ENCODE data around the gene CAMLG. TPM values are rescaled to one million over a fixed set of nuclear protein-coding genes. Genes with fewer than 3 reads are reported as not detected.
"Not testable (repeated sequence)": the region's sequence is repeated elsewhere in the genome, so short reads cannot be mapped to it uniquely, and the experiment has no call there.

CAMLG gene
- total RNA-seq (10 to 100 TPM; 60.5 to 81.3 (median 65.1) TPM), polyA plus RNA-seq (10 to 100 TPM; 27.0 to 54.7 (median 28.9) TPM)

DNA sequence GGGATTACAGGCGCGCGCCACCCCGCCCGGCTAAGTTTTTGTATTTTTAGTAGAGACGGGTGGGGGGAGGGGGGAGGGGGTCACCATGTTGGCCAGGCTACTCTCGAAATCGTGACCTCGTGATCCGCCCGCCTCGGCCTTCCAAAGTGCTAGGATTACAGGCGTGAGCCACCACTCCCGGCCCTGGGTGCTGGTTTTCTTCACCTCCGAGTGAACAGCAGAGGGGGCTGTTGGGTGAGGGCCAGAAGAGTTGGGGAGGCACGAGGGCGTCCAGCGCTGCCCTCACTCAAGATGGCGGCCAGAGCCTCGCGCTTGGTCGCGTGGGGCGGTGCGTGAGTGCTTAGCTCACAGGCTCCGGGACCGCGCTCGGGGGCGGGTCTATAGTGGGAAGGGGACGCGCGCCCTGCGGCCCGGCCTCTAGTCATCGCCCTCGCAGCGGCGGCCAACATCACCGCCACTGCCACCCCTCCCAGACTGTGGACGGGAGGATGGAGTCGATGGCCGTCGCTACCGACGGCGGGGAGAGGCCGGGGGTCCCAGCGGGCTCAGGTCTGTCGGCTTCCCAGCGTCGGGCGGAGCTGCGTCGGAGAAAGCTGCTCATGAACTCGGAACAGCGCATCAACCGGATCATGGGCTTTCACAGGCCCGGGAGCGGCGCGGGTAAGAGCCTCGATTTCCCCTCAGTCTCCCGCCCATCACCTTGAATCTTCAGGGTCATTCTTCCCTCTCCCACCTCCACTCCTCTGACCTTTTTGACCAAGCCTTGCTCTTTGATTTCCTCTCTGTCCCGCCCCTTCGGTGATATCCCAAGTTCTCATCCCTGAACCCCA is at the start of gene CAMLG:
Gene CAMLG (plus strand): TSS at position 416 of the 830 bp plus-strand sequence. CDS start 73 bp downstream, at position 489.
- TF ChIP-seq POLR2AphosphoS5 (IDR thresholded peaks at IDR 0.05), result peak; percentile 98 to 99 (median 98)
- TF ChIP-seq POLR2A (IDR thresholded peaks at IDR 0.05), result peak; percentile 90 to 95
- TF ChIP-seq, protein P1, sequence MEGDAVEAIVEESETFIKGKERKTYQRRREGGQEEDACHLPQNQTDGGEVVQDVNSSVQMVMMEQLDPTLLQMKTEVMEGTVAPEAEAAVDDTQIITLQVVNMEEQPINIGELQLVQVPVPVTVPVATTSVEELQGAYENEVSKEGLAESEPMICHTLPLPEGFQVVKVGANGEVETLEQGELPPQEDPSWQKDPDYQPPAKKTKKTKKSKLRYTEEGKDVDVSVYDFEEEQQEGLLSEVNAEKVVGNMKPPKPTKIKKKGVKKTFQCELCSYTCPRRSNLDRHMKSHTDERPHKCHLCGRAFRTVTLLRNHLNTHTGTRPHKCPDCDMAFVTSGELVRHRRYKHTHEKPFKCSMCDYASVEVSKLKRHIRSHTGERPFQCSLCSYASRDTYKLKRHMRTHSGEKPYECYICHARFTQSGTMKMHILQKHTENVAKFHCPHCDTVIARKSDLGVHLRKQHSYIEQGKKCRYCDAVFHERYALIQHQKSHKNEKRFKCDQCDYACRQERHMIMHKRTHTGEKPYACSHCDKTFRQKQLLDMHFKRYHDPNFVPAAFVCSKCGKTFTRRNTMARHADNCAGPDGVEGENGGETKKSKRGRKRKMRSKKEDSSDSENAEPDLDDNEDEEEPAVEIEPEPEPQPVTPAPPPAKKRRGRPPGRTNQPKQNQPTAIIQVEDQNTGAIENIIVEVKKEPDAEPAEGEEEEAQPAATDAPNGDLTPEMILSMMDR (IDR thresholded peaks at IDR 0.05), result peak in 1 of 4 experiments; percentile 23
- TF ChIP-seq EP300 (IDR thresholded peaks at IDR 0.05), result peak in 1 of 4 donors; percentile 22
- peaks cover 0 to 26% (median 0%) of the 10 kb centered on the region in 4 donors for H3K36me3 ChIP-seq
- peak; percentile 99 for DNase-seq
- intact Hi-C loops (cut with DNase I), result loop anchor here (2.0 to 5.0 kb wide), 2 partner anchors 109 to 166 kb away; partner anchors contain the start of genes C5orf24 and PCBD2
- H3K27me3 ChIP-seq, result no peaks in the 10 kb centered on the region
- WGBS, 2 donors, result 0% methylated on average over 66 of the region's 66 CpGs
- peak within 1 kb of the TSS; percentile 68 to 90 (median 74) for H3K4me3 ChIP-seq
- H3K27ac ChIP-seq, result peak within 1 kb of the TSS; percentile 91 to 95 (median 94)
- H3K4me1 ChIP-seq, result peaks cover 0 to 24% (median 18%) of the 10 kb centered on the region in 4 donors
- no peaks in the 10 kb centered on the region for H3K9me3 ChIP-seq

- not testable (repeated sequence) for H3K27me3 ChIP-seq, DNase-seq, H3K4me3 ChIP-seq, H3K4me1 ChIP-seq, H3K27ac ChIP-seq, H3K9me3 ChIP-seq
- H3K36me3 ChIP-seq, result peaks cover 7 to 98% (median 46%) of the 10 kb centered on the region in 4 donors
- intact Hi-C loops (cut with DNase I), result loop anchor here (10.0 kb wide), 1 partner anchor 95 kb away; no protein-coding TSS in a partner anchor
- 96 to 97% methylated on average over 8 of the region's 8 CpGs for WGBS, 2 donors
Observed at GRCh38 chr5:134690144-134690543, 48.2 kb upstream of the CAMLG start.

DNA sequence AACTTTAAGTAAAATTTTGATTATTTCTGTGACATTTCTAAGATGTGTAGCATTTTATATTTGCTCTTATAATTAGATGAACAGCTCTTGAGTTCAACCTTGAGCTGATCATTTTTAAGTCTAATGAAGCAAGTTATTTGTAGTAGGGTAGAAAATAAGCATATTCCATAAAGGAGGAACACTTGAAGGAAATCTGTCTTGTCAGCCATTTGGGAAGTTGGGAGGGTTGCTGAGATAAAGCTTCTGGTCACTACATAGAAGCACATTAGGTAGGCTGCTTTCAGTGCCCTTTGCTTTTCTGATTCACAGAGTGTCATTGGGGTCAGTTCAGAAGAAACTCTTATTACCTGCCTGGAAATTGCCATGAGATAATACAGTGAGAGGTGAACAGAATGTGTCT is 45.6 kb upstream of the CAMLG start:
- Histone ChIP-seq H3K4me1 (no peaks in the 10 kb centered on the region), H3K9me3 (no peaks in the 10 kb centered on the region), H3K27ac (no peak overlapping the region), H3K4me3 (no peak overlapping the region), H3K27me3 (no peaks in the 10 kb centered on the region), H3K36me3 (peaks cover 7 to 93% (median 39%) of the 10 kb centered on the region in 4 donors)
- DNase-seq, result no peak
- TF ChIP-seq POLR2A (IDR thresholded peaks at IDR 0.05), result no peak
- no peak for TF ChIP-seq POLR2AphosphoS5 (IDR thresholded peaks at IDR 0.05)
- intact Hi-C loops (cut with DNase I), result loop anchor here (10.0 kb wide), 1 partner anchor 92 kb away; no protein-coding TSS in a partner anchor

- TF ChIP-seq POLR2A (IDR thresholded peaks at IDR 0.05) (no peak), EP300 (IDR thresholded peaks at IDR 0.05) (no peak), POLR2AphosphoS5 (IDR thresholded peaks at IDR 0.05) (no peak)
- TF ChIP-seq, protein P1 (IDR thresholded peaks at IDR 0.05), result no peak
- Histone ChIP-seq H3K4me1 (no peaks in the 10 kb centered on the region), H3K36me3 (peaks cover 3 to 88% (median 37%) of the 10 kb centered on the region in 4 donors), H3K4me3 (no peak overlapping the region), H3K9me3 (no peaks in the 10 kb centered on the region), H3K27me3 (no peaks in the 10 kb centered on the region), H3K27ac (no peak overlapping the region)
- DNase-seq, result no peak
- WGBS, 2 donors, result 95% methylated on average over 1 of the region's 1 CpG
- intact Hi-C loops (cut with DNase I), result no loop called here
Observed at GRCh38 chr5:134708301-134708700, 30.0 kb upstream of the CAMLG start.

DNA sequence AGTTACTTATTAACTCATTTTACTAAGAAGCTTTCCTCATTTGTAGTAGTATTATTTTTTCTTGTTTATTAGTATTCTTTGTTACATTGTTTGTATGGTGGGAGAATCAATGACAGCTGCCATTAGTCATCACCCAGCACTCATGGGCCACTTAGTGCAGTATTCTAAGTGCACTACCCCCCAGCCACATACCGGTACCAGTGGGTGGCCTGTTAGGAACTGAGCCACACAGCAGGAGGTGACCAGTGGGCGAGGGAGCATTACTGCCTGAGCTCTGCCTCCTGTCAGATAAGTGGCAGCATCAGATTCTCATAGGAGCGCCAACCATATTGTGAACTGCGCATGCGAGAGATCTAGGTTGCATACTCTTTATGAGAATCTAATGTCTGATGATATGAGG is 24.2 kb upstream of the CAMLG start:
- intact Hi-C loops (cut with DNase I), result no loop called here
- WGBS, 2 donors, result 95 to 96% methylated on average over 5 of the region's 5 CpGs
- Histone ChIP-seq H3K27ac (no peak overlapping the region), H3K4me3 (no peak overlapping the region), H3K36me3 (peaks cover 0 to 87% (median 31%) of the 10 kb centered on the region in 4 donors), H3K4me1 (no peaks in the 10 kb centered on the region), H3K27me3 (no peaks in the 10 kb centered on the region), H3K9me3 (no peaks in the 10 kb centered on the region)
- no peak for DNase-seq
- no peak for TF ChIP-seq POLR2A (IDR thresholded peaks at IDR 0.05)
- TF ChIP-seq, protein P1 (IDR thresholded peaks at IDR 0.05), result no peak
- no peak for TF ChIP-seq EP300 (IDR thresholded peaks at IDR 0.05)
- no peak for TF ChIP-seq POLR2AphosphoS5 (IDR thresholded peaks at IDR 0.05)
